Right ventricle myocardium inferior (tissue), 1 donor: ENCODE measurements around the gene PANX1. TPM values are rescaled to one million over a fixed set of nuclear protein-coding genes. Genes with fewer than 3 reads are reported as not detected.
A peak's percentile ranks its signal among the peaks of the same experiment; 100 is the strongest.
"Not testable (repeated sequence)": the region's sequence is repeated elsewhere in the genome, so short reads cannot be mapped to it uniquely, and the experiment has no call there.

Experiments
- ATAC-seq: fragments of 200-7000 bp; cut with Tn5 transposase; one replicate; pipeline ENCODE4 v1.9.1; 2020; ENCODE audit warnings: mild to moderate bottlenecking, moderate library complexity
- DNase-seq: peaks from one replicate; pipeline ENCODE4 v3.0.0; 2021; ENCODE audit errors: missing footprints
- intact Hi-C: fragments of 100-400 bp; cut with DNase I; formaldehyde crosslinking; loops from one replicate; pipeline ENCODE4 v1.11.0; 2022
- long read RNA-seq: library from polyadenylated mRNA; unstranded; transcript quantifications from one replicate; pipeline ENCODE4 v2.0.0, GENCODE V29; 2021
- total RNA-seq: library from RNA; stranded (reverse); fragmentation: NEBNext Ultra II Directional; extraction: Animal tissue kit (Norgen Biotek cat#: 25700); gene quantifications from one replicate; pipeline ENCODE4 v1.2.1, GENCODE V29; 2021
- donor health status: DM: no; HTN: yes; CAD: no; lungs with severe emphysema.

PANX1 gene
- 27.2 TPM for total RNA-seq
- long read RNA-seq, transcript PANX1-201 (5 exons, 2,769 nt), result major isoform, 23 of 24 reads
- long read RNA-seq, partial matches to known transcripts, result 1 of 24 reads
- long read RNA-seq, other reads (novel, unspliced or antisense), result 0 of 24 reads

- intact Hi-C loops, result no loop called here
- ATAC-seq, result peak; percentile 94
- peak; percentile 92 for DNase-seq
Measured at GRCh38 chr11:94128746-94129511, at the start of gene PANX1. Gene PANX1 (plus strand): TSS chr11:94128841. CDS start chr11:94129313, 472 bp downstream.

- intact Hi-C loops, result no loop called here
- DNase-seq (no peak), ATAC-seq (no peak)
Measured at GRCh38 chr11:94084164-94084563, 44.5 kb upstream of the PANX1 start.

GRCh38 chr11:94088906-94089305 lies 39.7 kb upstream of the PANX1 start:
- intact Hi-C loops, result no loop called here
- ATAC-seq (no peak), DNase-seq (no peak)

- DNase-seq (no peak), ATAC-seq (no peak)
- intact Hi-C loops, result no loop called here
Measured at GRCh38 chr11:94089341-94089740, 39.3 kb upstream of the PANX1 start.

GRCh38 chr11:94090401-94090800 lies 38.2 kb upstream of the PANX1 start:
- no peak for DNase-seq
- no peak for ATAC-seq
- intact Hi-C loops, result no loop called here

GRCh38 chr11:94091091-94091490 lies 37.5 kb upstream of the PANX1 start:
- no peak for DNase-seq
- intact Hi-C loops, result no loop called here
- ATAC-seq, result no peak

- DNase-seq (no peak), ATAC-seq (no peak)
- intact Hi-C loops, result no loop called here
Measured at GRCh38 chr11:94100253-94100652, 28.4 kb upstream of the PANX1 start.

- ATAC-seq, result no peak
- intact Hi-C loops, result no loop called here
- no peak for DNase-seq
Measured at GRCh38 chr11:94103471-94103870, 25.2 kb upstream of the PANX1 start.

- DNase-seq (no peak), ATAC-seq (no peak)
- intact Hi-C loops, result no loop called here
Measured at GRCh38 chr11:94104734-94105133, 23.9 kb upstream of the PANX1 start.

GRCh38 chr11:94106716-94107115 lies 21.9 kb upstream of the PANX1 start:
- ATAC-seq (peak; percentile 82), DNase-seq (no peak)
- intact Hi-C loops, result no loop called here

- no peak for ATAC-seq
- DNase-seq, result no peak
- intact Hi-C loops, result no loop called here
Measured at GRCh38 chr11:94107363-94107762, 21.3 kb upstream of the PANX1 start.

- no peak for DNase-seq
- ATAC-seq, result no peak
- intact Hi-C loops, result no loop called here
Measured at GRCh38 chr11:94111241-94111640, 17.4 kb upstream of the PANX1 start.

GRCh38 chr11:94111660-94112059 lies 17.0 kb upstream of the PANX1 start:
- no peak for DNase-seq
- intact Hi-C loops, result no loop called here
- peak; percentile 96 for ATAC-seq

- ATAC-seq (peak; percentile 71), DNase-seq (no peak)
- intact Hi-C loops, result no loop called here
Measured at GRCh38 chr11:94112206-94112953, 16.3 kb upstream of the PANX1 start.

- ATAC-seq, result no peak
- intact Hi-C loops, result no loop called here
Measured at GRCh38 chr11:94117197-94117574, 11.5 kb upstream of the PANX1 start.

GRCh38 chr11:94117871-94118270 lies 10.8 kb upstream of the PANX1 start:
- DNase-seq (no peak), ATAC-seq (no peak)
- intact Hi-C loops, result no loop called here

More at GRCh38 chr11:94117197-94117574, 11.5 kb upstream of the PANX1 start:
- DNase-seq, result no peak

- DNase-seq, intact Hi-C loops, ATAC-seq: not testable (repeated sequence)
Measured at GRCh38 chr11:94119676-94120075, 9.0 kb upstream of the PANX1 start.

GRCh38 chr11:94120516-94120915 lies 8.1 kb upstream of the PANX1 start:
- ATAC-seq, DNase-seq, intact Hi-C loops: not testable (repeated sequence)

- ATAC-seq (no peak), DNase-seq (no peak)
- intact Hi-C loops, result no loop called here
Measured at GRCh38 chr11:94120946-94121345, 7.7 kb upstream of the PANX1 start.
